GM23338 (cell line): ENCODE results near the gene EVI2B. TPM values are rescaled to one million over a fixed set of nuclear protein-coding genes. Genes with fewer than 3 reads are reported as not detected.

Source experiments
- ATAC-seq: fragments of 200-7000 bp; cut with Tn5 transposase; 3 replicates; pipeline ENCODE4 v1.9.1; 2020
- DNase-seq: peaks from one replicate; pipeline ENCODE4 v3.0.0-alpha.2; 2015; ENCODE audit warnings: low spot score
- H2AFZ ChIP-seq: fragments of 200-600 bp; sonication (generic); 2 replicates; pipeline ENCODE4 v1.8.0; 2016; ENCODE audit warnings: antibody characterized with exemption, mild to moderate bottlenecking, moderate library complexity
- H3F3A ChIP-seq: fragments of 200-600 bp; sonication (generic); replicated peaks from 2 replicates; pipeline ENCODE4 v1.8.0; 2017; ENCODE audit warnings: antibody characterized with exemption, mixed run types, low read depth
- H3K27ac ChIP-seq: fragments of 200-600 bp; sonication (generic); 2 replicates; pipeline ENCODE4 v1.6.1; 2016; ENCODE audit warnings: low read depth
- H3K27me3 ChIP-seq: fragments of 200-600 bp; sonication (generic); 2 replicates; pipeline ENCODE4 v1.8.0; 2016; ENCODE audit warnings: mild to moderate bottlenecking, mixed run types, moderate library complexity; ENCODE audit not compliant: insufficient read depth
- H3K36me3 ChIP-seq: fragments of 200-600 bp; sonication (generic); 2 replicates; pipeline ENCODE4 v1.8.0; 2016; ENCODE audit warnings: mild to moderate bottlenecking; ENCODE audit not compliant: insufficient read depth
- H3K4me1 ChIP-seq: fragments of 200-600 bp; sonication (generic); 2 replicates; pipeline ENCODE4 v1.8.0; 2016; ENCODE audit warnings: mild to moderate bottlenecking, moderate library complexity; ENCODE audit not compliant: insufficient read depth
- H3K4me2 ChIP-seq: fragments of 200-600 bp; sonication (generic); 2 replicates; pipeline ENCODE4 v1.7.1; 2017; ENCODE audit warnings: mixed run types
- H3K4me3 ChIP-seq: fragments of 200-600 bp; sonication (generic); 2 replicates; pipeline ENCODE4 v1.6.1; 2016; ENCODE audit warnings: mixed run types
- H3K79me2 ChIP-seq: fragments of 200-600 bp; sonication (generic); replicated peaks from 2 replicates; pipeline ENCODE4 v1.8.0; 2017; ENCODE audit warnings: mild to moderate bottlenecking; ENCODE audit not compliant: insufficient read depth
- H3K9me2 ChIP-seq: fragments of 200-600 bp; sonication (generic); 2 replicates; pipeline ENCODE4 v1.8.0; 2017; ENCODE audit not compliant: insufficient read depth
- H4K20me1 ChIP-seq: fragments of 200-600 bp; sonication (generic); replicated peaks from 2 replicates; pipeline ENCODE4 v1.8.0; 2017; ENCODE audit warnings: mild to moderate bottlenecking; ENCODE audit not compliant: insufficient read depth
- H3K27ac Mint-ChIP-seq: 2 replicates; pipeline ENCODE4 v1.8.0; 2020; ENCODE audit warnings: inconsistent platforms, mild to moderate bottlenecking, moderate library complexity, mixed read lengths
- H3K27me3 Mint-ChIP-seq: 3 replicates; pipeline ENCODE4 v1.8.0; 2022; ENCODE audit warnings: low read depth, mild to moderate bottlenecking, moderate library complexity, mixed read lengths, inconsistent platforms; ENCODE audit not compliant: insufficient read depth, poor library complexity
- H3K36me3 Mint-ChIP-seq: 3 replicates; pipeline ENCODE4 v1.8.0; 2021; ENCODE audit warnings: low read depth, mild to moderate bottlenecking, inconsistent platforms, moderate library complexity, mixed read lengths
- H3K4me1 Mint-ChIP-seq: 3 replicates; pipeline ENCODE4 v1.8.0; 2020; ENCODE audit warnings: mild to moderate bottlenecking, inconsistent platforms, mixed read lengths
- H3K4me3 Mint-ChIP-seq: 3 replicates; pipeline ENCODE4 v1.8.0; 2021; ENCODE audit warnings: moderate library complexity, mild to moderate bottlenecking, inconsistent platforms, mixed read lengths
- H3K9me3 Mint-ChIP-seq: 3 replicates; pipeline ENCODE4 v1.8.0; 2020; ENCODE audit warnings: moderate library complexity, mild to moderate bottlenecking, inconsistent platforms, mixed read lengths
- CREB1 ChIP-seq: fragments of 250-450 bp; sonication (Bioruptor Pico); IDR thresholded peaks from 2 replicates; pipeline ENCODE4 v1.5.0; 2020; ENCODE audit warnings: low read depth, mild to moderate bottlenecking, moderate library complexity
- CTCF ChIP-seq, 2 experiments: fragments of 200-600 bp in 1 of 2; sonication (generic) in 1 of 2; conservative IDR thresholded peaks; 2 replicates each; pipeline versions ENCODE4 v1.5.1 to v1.6.1; 2016 to 2017; ENCODE audit warnings: antibody characterized with exemption in 2 of 2, low read depth in 2 of 2, mild to moderate bottlenecking in 2 of 2, moderate library complexity in 1 of 2
- EZH2 ChIP-seq: fragments of 200-600 bp; sonication (generic); IDR thresholded peaks from one replicate; pipeline ENCODE4 v1.8.0; 2017; ENCODE audit warnings: antibody characterized with exemption, mild to moderate bottlenecking, low read depth; ENCODE audit not compliant: unreplicated experiment
- EZH2phosphoT487 ChIP-seq: fragments of 200-600 bp; sonication (generic); IDR thresholded peaks from one replicate; pipeline ENCODE4 v1.8.1; 2018; ENCODE audit warnings: antibody characterized with exemption; ENCODE audit not compliant: unreplicated experiment
- JUNB ChIP-seq: IDR thresholded peaks from one replicate; pipeline ENCODE4 v1.6.1; 2016; ENCODE audit warnings: antibody characterized with exemption; ENCODE audit not compliant: unreplicated experiment
- NANOG ChIP-seq: IDR thresholded peaks from 2 replicates; pipeline ENCODE4 v1.6.1; 2016; ENCODE audit warnings: antibody characterized with exemption, borderline replicate concordance
- POLR2AphosphoS5 ChIP-seq: IDR thresholded peaks from 2 replicates; pipeline ENCODE4 v1.6.1; 2016; ENCODE audit warnings: antibody characterized with exemption, low read depth
- STAT1 ChIP-seq: IDR thresholded peaks from one replicate; pipeline ENCODE4 v1.6.1; 2016; ENCODE audit warnings: antibody characterized with exemption; ENCODE audit not compliant: unreplicated experiment
- ZNF331 ChIP-seq: fragments of 250-450 bp; sonication (Bioruptor Pico); IDR thresholded peaks from 2 replicates; pipeline ENCODE4 v1.5.0; 2020; ENCODE audit warnings: low read depth, mild to moderate bottlenecking, moderate library complexity
- polyA plus RNA-seq: library from polyadenylated mRNA; unstranded; fragments of >200 nt; fragmentation: Nextera tagmentation; extraction: Ambion mirVana; gene quantifications from 2 replicates; pipeline ENCODE4 v1.2.1, GENCODE V29; 2016
- total RNA-seq: library from RNA; depleted of rRNA; stranded (reverse); fragments of >200 nt; shearing (Covaris generic); gene quantifications from 2 replicates; pipeline ENCODE4 v1.2.3, GENCODE V29; 2014
- TF ChIP-seq, protein P1 (sequence below): IDR thresholded peaks from one replicate; pipeline ENCODE4 v1.6.1; 2018; ENCODE audit warnings: antibody characterized with exemption; ENCODE audit not compliant: unreplicated experiment
- TF ChIP-seq, protein P2 (sequence below): fragments of 250-450 bp; sonication (Bioruptor Pico); IDR thresholded peaks from 2 replicates; pipeline ENCODE4 v1.5.0; 2020; ENCODE audit warnings: mild to moderate bottlenecking, moderate library complexity

The EVI2B gene
- total and polyA plus RNA-seq, 2 experiments from 2014 or later, result 0.18 TPM; not detected in 1

DNA sequence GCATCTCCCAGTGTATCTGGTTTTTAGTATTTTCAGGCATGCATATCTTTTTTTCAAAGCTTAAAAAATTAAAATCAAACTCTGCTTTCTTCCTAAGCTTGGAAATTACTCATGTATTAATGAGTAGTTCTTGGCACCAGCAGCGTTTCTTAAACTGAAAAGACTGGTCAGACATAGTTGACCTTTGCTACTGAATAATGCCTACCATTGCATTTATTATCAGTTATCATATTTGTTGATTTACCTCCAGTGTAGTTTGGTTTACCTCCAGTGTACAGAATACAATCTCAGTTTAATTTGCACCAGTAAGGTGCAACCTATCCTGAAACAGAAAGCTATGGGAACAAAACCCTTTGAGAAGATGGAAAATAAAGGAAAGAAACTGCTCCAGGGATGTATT is 42.1 kb upstream of the EVI2B start (continued):
- TF ChIP-seq EZH2 (no peak), CREB1 (CRISPR knock-in tag) (no peak), CTCF (conservative IDR thresholded peaks at IDR 0.05; ENCODE audit: low read depth in 2 of 2) (no peak), JUNB (no peak), NANOG (no peak), POLR2AphosphoS5 (no peak), EZH2phosphoT487 (no peak), STAT1 (no peak)
- TF ChIP-seq, protein P1, sequence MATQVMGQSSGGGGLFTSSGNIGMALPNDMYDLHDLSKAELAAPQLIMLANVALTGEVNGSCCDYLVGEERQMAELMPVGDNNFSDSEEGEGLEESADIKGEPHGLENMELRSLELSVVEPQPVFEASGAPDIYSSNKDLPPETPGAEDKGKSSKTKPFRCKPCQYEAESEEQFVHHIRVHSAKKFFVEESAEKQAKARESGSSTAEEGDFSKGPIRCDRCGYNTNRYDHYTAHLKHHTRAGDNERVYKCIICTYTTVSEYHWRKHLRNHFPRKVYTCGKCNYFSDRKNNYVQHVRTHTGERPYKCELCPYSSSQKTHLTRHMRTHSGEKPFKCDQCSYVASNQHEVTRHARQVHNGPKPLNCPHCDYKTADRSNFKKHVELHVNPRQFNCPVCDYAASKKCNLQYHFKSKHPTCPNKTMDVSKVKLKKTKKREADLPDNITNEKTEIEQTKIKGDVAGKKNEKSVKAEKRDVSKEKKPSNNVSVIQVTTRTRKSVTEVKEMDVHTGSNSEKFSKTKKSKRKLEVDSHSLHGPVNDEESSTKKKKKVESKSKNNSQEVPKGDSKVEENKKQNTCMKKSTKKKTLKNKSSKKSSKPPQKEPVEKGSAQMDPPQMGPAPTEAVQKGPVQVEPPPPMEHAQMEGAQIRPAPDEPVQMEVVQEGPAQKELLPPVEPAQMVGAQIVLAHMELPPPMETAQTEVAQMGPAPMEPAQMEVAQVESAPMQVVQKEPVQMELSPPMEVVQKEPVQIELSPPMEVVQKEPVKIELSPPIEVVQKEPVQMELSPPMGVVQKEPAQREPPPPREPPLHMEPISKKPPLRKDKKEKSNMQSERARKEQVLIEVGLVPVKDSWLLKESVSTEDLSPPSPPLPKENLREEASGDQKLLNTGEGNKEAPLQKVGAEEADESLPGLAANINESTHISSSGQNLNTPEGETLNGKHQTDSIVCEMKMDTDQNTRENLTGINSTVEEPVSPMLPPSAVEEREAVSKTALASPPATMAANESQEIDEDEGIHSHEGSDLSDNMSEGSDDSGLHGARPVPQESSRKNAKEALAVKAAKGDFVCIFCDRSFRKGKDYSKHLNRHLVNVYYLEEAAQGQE, result no peak

DNA sequence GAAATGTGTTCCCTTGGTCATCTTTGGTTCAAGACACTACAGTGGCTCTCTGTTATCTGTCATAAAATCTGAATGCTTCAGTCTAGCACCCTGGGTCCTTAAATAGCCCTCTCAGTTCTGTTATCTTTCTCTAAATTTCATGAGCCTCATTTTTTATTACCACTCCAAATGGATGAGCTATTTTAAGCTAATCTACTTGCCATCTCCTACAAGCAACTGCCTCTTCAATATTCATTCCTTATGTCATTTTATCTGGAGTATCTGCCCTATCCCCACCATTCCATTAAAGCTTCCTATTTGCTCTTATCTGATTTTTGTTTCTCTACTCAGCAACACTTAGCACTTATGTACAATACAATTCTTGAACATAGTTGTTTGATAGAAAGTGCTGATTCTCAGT is 35.6 kb upstream of the EVI2B start:
- no peaks in the 10 kb centered on the region for H3F3A ChIP-seq
- H3K4me1 ChIP-seq, result no peaks in the 10 kb centered on the region
- Mint-ChIP-seq H3K27me3 (no peaks in the 10 kb centered on the region), H3K4me3 (no peak overlapping the region), H3K9me3 (no peaks in the 10 kb centered on the region), H3K27ac (no peak overlapping the region), H3K36me3 (peaks cover 9% of the 10 kb centered on the region; the same call in 2 of the 3 replicates), H3K4me1 (no peaks in the 10 kb centered on the region)
- no peaks in the 10 kb centered on the region for H4K20me1 ChIP-seq
- H3K27me3 ChIP-seq, result no peaks in the 10 kb centered on the region
- H3K9me2 ChIP-seq, result no peaks in the 10 kb centered on the region
- H2AFZ ChIP-seq, result no peak overlapping the region
- no peak for DNase-seq
- no peak overlapping the region for H3K4me2 ChIP-seq
- no peak for ATAC-seq
- no peak overlapping the region for H3K4me3 ChIP-seq
- H3K27ac ChIP-seq, result no peak overlapping the region
- no peaks in the 10 kb centered on the region for H3K79me2 ChIP-seq
- H3K36me3 ChIP-seq, result no peaks in the 10 kb centered on the region; the same call in 1 of the 2 replicates
- no peak for TF ChIP-seq STAT1
- TF ChIP-seq EZH2phosphoT487, result no peak
- TF ChIP-seq, protein P2, sequence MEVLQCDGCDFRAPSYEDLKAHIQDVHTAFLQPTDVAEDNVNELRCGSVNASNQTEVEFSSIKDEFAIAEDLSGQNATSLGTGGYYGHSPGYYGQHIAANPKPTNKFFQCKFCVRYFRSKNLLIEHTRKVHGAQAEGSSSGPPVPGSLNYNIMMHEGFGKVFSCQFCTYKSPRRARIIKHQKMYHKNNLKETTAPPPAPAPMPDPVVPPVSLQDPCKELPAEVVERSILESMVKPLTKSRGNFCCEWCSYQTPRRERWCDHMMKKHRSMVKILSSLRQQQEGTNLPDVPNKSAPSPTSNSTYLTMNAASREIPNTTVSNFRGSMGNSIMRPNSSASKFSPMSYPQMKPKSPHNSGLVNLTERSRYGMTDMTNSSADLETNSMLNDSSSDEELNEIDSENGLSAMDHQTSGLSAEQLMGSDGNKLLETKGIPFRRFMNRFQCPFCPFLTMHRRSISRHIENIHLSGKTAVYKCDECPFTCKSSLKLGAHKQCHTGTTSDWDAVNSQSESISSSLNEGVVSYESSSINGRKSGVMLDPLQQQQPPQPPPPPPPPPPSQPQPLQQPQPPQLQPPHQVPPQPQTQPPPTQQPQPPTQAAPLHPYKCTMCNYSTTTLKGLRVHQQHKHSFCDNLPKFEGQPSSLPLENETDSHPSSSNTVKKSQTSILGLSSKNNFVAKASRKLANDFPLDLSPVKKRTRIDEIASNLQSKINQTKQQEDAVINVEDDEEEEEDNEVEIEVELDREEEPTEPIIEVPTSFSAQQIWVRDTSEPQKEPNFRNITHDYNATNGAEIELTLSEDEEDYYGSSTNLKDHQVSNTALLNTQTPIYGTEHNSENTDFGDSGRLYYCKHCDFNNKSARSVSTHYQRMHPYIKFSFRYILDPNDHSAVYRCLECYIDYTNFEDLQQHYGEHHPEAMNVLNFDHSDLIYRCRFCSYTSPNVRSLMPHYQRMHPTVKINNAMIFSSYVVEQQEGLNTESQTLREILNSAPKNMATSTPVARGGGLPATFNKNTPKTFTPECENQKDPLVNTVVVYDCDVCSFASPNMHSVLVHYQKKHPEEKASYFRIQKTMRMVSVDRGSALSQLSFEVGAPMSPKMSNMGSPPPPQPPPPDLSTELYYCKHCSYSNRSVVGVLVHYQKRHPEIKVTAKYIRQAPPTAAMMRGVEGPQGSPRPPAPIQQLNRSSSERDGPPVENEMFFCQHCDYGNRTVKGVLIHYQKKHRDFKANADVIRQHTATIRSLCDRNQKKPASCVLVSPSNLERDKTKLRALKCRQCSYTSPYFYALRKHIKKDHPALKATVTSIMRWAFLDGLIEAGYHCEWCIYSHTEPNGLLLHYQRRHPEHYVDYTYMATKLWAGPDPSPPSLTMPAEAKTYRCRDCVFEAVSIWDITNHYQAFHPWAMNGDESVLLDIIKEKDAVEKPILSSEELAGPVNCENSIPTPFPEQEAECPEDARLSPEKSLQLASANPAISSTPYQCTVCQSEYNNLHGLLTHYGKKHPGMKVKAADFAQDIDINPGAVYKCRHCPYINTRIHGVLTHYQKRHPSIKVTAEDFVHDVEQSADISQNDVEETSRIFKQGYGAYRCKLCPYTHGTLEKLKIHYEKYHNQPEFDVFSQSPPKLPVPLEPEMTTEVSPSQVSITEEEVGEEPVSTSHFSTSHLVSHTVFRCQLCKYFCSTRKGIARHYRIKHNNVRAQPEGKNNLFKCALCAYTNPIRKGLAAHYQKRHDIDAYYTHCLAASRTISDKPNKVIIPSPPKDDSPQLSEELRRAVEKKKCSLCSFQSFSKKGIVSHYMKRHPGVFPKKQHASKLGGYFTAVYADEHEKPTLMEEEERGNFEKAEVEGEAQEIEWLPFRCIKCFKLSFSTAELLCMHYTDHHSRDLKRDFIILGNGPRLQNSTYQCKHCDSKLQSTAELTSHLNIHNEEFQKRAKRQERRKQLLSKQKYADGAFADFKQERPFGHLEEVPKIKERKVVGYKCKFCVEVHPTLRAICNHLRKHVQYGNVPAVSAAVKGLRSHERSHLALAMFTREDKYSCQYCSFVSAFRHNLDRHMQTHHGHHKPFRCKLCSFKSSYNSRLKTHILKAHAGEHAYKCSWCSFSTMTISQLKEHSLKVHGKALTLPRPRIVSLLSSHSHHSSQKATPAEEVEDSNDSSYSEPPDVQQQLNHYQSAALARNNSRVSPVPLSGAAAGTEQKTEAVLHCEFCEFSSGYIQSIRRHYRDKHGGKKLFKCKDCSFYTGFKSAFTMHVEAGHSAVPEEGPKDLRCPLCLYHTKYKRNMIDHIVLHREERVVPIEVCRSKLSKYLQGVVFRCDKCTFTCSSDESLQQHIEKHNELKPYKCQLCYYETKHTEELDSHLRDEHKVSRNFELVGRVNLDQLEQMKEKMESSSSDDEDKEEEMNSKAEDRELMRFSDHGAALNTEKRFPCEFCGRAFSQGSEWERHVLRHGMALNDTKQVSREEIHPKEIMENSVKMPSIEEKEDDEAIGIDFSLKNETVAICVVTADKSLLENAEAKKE (CRISPR knock-in tag), result no peak
- TF ChIP-seq ZNF331, result no peak
